ENCODE results near the gene TMTC4.
"Not testable (repeated sequence)": the region's sequence is repeated elsewhere in the genome, so short reads cannot be mapped to it uniquely, and the experiment has no call there.

TMTC4 gene

DNA sequence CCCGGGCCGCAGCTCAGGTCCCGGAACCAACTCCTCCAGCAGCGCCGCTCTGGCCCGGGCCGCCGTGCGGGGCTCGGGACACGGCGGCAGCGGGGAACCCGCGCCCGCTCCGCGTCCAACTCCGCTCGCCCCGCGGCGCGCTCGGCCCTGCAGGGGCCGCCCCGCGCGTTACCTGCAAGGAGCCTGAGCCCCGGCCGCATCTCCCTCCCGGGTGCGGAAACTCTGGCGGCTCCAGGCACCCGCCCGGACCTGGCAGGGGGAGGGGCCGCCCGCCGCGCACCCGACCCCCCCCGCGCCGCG, at the start of gene TMTC4:
Gene TMTC4, minus strand, starts transcription at position 224 of the 300 bp plus-strand sequence. CDS start 4,433 bp downstream, outside the sequence.
- no peak for DNase-seq

- no peak for DNase-seq
Observed at GRCh38 chr13:100722517-100722916, 47.9 kb upstream of the TMTC4 start.

DNA sequence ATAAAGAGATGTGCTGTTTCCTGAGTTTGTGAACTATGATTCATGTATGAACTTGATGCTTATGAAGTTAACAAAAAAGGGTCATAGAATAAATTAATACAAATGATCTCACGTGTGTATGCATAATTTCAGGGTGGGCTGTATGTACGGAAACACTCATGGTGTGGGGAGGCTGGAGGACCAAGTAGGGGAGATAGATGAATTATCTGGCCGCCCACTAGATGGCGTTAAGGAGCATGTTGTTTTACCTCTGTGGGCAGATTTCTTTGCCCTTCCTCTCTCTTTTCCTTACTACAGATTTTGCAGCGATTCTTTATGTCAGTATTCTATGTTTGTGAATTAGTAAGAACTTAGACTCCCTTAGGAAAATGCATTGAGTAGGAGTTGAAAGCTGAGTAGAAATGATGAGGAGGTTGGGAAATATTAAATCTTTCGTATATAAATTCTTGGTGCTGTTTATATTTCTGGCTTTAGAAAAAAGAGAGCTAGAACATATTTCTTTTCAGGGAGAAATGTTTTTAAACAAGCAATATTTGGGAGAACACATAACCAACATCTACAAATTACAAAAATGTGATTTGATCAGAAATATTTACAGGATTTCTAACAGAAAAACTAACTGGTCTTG, 47.4 kb upstream of the TMTC4 start:
- DNase-seq = peak; percentile 12

DNA sequence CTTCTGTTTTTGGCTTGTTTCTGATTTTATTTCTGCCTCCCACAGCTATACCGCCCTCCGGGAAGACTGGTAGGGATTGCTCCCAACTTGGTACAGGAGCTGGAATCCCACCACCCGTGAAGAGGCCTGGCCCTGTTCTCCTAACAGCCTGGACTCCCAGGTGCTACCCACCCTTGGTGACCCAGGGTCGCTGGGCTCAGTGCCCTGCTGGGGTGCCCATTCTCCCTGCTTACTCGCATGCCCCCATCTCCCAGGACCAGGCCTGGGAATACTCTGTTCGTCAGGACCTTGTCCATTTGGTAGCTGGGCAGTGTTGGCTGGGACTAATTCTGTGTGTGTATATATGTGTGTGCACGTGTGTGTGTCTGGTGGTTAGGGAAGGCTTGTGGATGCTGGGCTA, 41.0 kb upstream of the TMTC4 start:
- no peak for DNase-seq

- no peak for DNase-seq
Observed at GRCh38 chr13:100714478-100714877, 39.9 kb upstream of the TMTC4 start.

DNA sequence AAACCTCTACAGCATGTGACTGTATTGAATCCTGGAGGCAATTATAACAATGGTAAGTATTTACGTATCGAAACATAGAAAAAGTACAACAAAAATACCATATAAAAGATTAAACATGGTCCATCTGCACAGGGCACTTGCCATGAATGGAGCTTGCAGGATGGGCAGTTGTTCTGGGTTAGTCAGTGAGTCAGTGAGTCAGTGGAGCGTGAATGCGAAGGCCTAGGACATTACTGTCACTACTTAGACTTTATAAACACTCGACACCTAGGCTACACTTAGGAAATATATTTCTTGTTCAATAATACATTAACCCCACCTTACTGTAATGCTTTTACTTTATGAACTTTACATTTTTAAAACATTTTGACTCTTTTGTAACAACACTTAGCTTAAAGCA, 35.6 kb upstream of the TMTC4 start:
- no peak for DNase-seq

GRCh38 chr13:100707818-100708740, 33.5 kb upstream of the TMTC4 start:
- DNase-seq = no peak

- not testable (repeated sequence) for DNase-seq
Observed at GRCh38 chr13:100698331-100698730, 23.7 kb upstream of the TMTC4 start.

DNA sequence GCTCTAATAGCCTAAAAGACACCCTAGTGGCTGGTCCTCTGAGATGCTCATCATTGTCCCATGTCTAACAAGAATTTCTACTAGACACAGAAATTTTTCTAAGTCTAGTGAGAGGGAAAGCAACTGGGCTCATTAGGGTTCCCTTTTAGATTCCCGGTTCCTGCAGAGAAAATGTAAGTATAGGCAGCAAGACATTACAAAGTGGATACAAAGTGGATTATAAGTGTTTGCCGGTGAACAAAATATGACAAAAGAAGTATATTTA, 20.8 kb upstream of the TMTC4 start:
- DNase-seq = no peak

DNA sequence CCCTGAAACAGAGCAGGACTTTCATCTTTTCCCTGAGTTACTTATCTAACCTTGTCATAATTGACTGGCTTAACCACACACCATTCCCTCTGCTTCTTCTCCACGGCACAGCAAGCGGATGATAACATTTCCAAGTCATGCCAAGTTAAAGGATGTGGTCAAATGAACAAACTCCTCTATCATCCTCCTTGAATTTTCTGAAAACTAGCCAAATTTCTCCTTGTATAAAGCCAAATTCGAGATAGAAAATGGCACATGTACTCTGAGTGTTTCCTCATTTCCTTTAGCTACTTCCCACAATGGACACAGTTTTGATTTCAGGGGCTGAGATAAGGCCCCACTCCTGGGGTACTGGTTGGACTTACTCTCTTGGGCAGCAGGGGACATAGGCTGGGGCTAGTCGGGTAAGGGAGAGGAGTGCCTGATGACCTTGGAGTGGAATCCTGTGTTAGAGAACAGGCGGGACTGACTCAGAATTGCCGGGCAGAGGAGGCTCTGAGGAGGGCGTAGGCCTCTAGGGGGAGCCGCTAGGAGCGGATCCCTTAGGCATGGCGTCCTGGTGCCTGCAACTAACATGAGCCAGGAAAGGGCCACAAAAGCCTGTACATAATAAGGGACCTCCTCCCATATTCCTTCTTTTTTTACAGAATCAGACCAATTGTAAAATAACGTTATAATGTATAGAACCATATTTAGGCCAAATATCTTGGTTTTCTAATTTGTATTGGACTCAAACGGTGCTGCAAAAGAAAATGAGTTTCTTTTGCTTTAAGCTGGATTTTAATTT, 20.3 kb upstream of the TMTC4 start:
- no peak for DNase-seq

- no peak for DNase-seq
Observed at GRCh38 chr13:100689191-100689590, 14.6 kb upstream of the TMTC4 start.

DNA sequence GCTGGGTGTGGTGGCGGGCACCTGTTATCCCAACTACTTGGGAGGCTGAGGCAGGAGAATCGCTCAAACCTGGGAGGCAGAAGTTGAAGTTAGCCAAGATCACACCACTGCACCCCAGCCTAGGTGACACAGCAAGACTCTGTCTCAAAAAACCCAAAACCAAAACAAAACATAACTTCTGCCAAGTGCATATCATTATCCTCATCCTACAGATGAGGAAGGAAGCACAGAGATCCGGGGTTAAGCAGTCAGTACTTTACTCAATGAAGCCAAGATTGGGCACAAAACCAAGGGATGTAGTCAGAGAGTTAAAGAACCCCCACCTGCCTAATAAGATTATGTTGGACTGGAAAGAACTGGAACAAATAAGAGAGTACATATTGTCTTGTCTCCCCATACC, 5.5 kb upstream of the TMTC4 start:
- DNase-seq = no peak

GRCh38 chr13:100677128-100677527, 2.5 kb upstream of the TMTC4 start:
- DNase-seq = not testable (repeated sequence)

GRCh38 chr13:100675661-100676129, 1.1 kb upstream of the TMTC4 start:
- no peak for DNase-seq

DNA sequence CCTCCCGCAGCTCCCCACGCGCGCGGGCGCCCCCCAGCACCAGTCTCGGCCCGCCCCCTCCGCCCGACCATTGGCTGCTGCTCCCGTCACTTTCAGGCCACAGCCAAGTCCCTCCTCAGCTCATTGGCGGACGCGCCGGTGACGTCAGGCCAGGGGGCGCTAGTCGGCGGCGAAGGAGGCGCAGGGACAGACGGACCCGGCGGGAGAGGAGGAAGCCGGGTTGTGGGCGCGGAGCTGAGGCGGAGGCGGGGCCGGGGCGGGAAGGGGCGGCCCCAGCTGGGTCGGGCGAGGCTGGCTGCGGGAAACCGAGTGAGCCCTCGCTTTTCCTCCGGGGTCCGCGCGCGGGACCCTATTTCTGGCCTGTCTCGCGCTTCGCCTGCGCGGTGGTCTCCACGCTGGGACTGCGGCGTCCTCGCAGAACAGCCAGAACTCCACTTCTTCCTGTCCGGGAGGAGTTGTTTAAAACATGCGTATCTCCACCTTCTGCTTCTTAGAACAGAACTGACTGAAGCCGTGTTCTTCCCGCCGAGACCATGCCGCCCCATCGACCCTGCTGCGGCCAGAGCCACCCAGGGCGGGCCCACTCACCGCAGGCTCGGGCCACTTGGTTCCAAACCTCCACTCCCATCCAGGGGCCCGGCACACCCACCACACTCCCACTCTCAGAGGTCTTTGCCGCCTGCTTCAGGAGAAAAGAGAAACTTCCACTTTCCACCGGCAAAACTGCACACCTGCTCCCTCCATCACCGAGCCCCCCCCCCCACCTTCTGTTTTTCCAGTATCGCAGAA, 471 bp upstream of the TMTC4 start:
- peak; percentile 99 for DNase-seq

DNA sequence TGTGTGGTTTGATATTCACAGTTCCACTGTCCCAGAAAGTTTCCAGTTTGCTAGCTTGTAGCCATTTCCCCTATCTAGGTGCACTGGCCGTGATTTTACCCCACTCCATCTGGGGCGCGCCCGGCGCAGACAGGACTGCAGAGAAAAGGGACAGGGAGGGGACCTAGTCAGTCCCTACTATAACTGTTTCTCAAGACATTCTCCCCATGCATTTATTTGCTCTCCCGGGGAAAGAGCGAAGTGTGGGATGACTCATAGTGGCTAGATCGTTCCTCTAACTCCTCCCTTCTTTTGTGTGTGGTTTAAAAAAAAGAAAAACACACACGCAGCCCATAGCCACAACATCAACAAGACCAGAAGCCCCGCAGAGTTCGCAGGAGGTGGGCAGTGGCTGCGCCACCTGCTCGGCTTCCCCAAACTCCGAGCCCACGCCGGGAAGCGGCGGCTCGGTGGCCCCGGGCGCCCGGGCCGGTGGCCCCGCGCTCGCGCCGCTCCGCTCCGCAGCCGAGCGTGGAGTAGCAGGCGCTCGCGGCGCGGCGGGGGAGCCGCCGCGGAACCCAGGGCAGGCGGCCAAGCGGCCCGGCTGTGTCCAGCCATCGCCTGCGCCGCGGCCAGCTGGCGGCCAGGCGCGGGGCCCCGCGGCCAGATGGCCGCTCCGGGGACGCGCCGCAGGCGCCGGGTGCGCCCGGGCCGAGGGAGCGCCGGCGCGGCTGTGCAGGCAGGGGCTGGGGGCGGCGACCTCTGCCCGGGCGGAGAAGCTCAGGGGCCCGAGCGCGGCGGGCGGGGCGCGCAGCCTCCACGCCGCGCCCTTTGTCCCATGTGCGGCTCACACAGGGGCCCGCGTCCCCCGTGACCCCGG, 653 bp downstream of the TMTC4 start:
- DNase-seq = peak; percentile 30

DNA sequence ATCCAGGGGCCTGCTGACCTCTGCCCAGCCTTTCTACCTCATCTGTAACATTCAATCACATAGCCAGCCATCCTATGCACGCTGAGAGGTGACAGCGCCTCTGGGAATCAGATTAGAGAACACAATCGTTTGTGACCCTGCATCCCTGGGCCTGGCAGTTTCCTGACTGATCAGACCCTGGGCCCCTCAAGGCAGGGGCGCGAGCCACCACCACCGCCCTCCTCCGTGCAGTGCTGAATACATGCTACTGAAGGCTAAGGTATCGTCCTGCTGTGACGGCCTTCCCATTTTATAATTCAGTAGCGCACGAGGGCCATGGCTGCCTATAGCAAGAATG, 1.3 kb downstream of the TMTC4 start:
- DNase-seq = no peak

- no peak for DNase-seq
Observed at GRCh38 chr13:100671389-100672182, 3.0 kb downstream of the TMTC4 start.

- DNase-seq = no peak
Observed at GRCh38 chr13:100668408-100668807, 6.2 kb downstream of the TMTC4 start.

GRCh38 chr13:100667894-100668293, 6.7 kb downstream of the TMTC4 start:
- no peak for DNase-seq

DNA sequence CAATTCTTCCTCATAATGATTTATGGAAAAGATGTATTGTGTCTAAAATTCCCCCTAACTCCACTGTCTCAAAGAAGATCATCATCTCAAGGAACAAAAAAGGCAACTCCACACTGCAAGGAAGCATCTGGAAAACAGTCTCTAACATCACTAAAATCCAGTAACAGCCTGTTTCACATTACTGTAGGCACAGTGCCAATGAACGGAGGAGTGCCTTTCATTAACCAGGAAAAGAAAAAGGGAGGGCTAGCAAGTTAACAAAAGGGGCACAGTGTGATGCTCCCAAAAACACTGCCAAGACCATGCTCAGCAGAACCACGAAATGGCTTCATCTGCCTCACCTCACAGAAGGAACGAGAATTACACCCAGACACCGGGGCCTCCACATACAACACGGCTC, 8.5 kb downstream of the TMTC4 start:
- no peak for DNase-seq

All from CD4-positive, alpha-beta T cell treated with Interferon gamma for 1 hour (primary cell).